HepG2 (cell line): ENCODE measurements around the gene RPL37. TPM values are rescaled to one million over a fixed set of nuclear protein-coding genes. Genes with fewer than 3 reads are reported as not detected.
A peak's percentile ranks its signal among the peaks of the same experiment; 100 is the strongest.

Source experiments
- ATAC-seq: fragments of 200-7000 bp; cut with Tn5 transposase; 3 replicates; pipeline ENCODE4 v1.9.1; 2020; ENCODE audit warnings: mild to moderate bottlenecking, moderate library complexity
- Bru-seq: library from RNA; stranded (reverse); fragments of 400-500 nt; gene quantifications from one replicate; lab custom pipeline; 2021; lab: Mats Ljungman, UMichigan
- BruChase-seq, 2 experiments: library from RNA; stranded (reverse); fragments of 400-500 nt; gene quantifications; one replicate each; lab custom pipeline; 2021; lab: Mats Ljungman, UMichigan
- BruUV-seq: library from RNA; stranded (reverse); fragments of 400-500 nt; replicated peaks from 2 replicates; lab custom pipeline; 2021; lab: Mats Ljungman, UMichigan
- CTCF ChIA-PET: fragments of 300-600 bp; formaldehyde crosslinking; extraction: SDS; loops from one replicate; lab custom pipeline; 2021; ENCODE audit warnings: low total read pairs, inconsistent platforms, low intra/inter-chr PET ratio; lab: Yijun Ruan, JAX
- POLR2A ChIA-PET: fragments of 350-600 bp; sonication (Branson Sonifier 250); formaldehyde crosslinking; loops from one replicate; lab custom pipeline; 2020; ENCODE audit warnings: antibody characterized with exemption, inconsistent platforms; lab: Yijun Ruan, JAX
- DNase-seq: peaks from one replicate; pipeline ENCODE4 v3.0.0-alpha.2; 2015; ENCODE audit warnings: low spot score
- FAIRE-seq: peaks from 3 replicates; lab custom pipeline; 2011; peaks lifted over from hg19 to GRCh38; lab: Jason Lieb, UNC
- H2AFZ ChIP-seq: one replicate; pipeline ENCODE4 v1.6.1; 2011; ENCODE audit warnings: low read length, inconsistent platforms
- H3K27ac ChIP-seq: fragments of 300-600 bp; 3 replicates; pipeline ENCODE4 v1.8.0; 2011; ENCODE audit warnings: mixed run types, mild to moderate bottlenecking, mixed read lengths, low read length, inconsistent platforms; ENCODE audit not compliant: insufficient read depth; ENCODE audit errors: extremely low read length
- H3K27me3 ChIP-seq, 2 experiments: fragments of 200-600 bp in 1 of 2; 2 replicates in 1 of 2; 3 replicates in 1 of 2; pipeline versions ENCODE4 v1.6.0 to v1.8.0; 2011; ENCODE audit warnings: low read length in 2 of 2, mild to moderate bottlenecking in 2 of 2, moderate library complexity in 2 of 2, inconsistent platforms in 1 of 2; ENCODE audit not compliant: insufficient read depth in 2 of 2, control insufficient read depth in 1 of 2
- H3K36me3 ChIP-seq, 2 experiments: fragments of 200-600 bp in 1 of 2; replicated peaks in 1 of 2; 2 replicates in 1 of 2; 3 replicates in 1 of 2; pipeline versions ENCODE4 v1.5.1 to v1.8.0; 2011; ENCODE audit warnings: low read length in 2 of 2, inconsistent platforms in 1 of 2; ENCODE audit not compliant: insufficient read depth in 2 of 2, control insufficient read depth in 1 of 2
- H3K4me1 ChIP-seq: 2 replicates; pipeline ENCODE4 v1.5.1; 2012; ENCODE audit warnings: low read length, inconsistent platforms; ENCODE audit not compliant: insufficient read depth
- H3K4me2 ChIP-seq: 2 replicates; pipeline ENCODE4 v1.6.0; 2011; ENCODE audit warnings: low read depth, low read length, inconsistent platforms
- H3K4me3 ChIP-seq, 3 experiments: fragments of 200-600 bp in 1 of 3; sonication (generic), shearing (Covaris generic) in 1 of 3; replicated peaks in 1 of 3; 2 replicates each; pipeline ENCODE4 v1.5.1; 2011 to 2016; ENCODE audit warnings: low read length in 3 of 3, inconsistent platforms in 2 of 3, low read depth in 2 of 3, mild to moderate bottlenecking in 2 of 3, control low read depth in 1 of 3, mixed read lengths in 1 of 3; ENCODE audit not compliant: insufficient read depth in 1 of 3
- H3K79me2 ChIP-seq: one replicate; pipeline ENCODE4 v1.6.1; 2011; ENCODE audit warnings: low read length, inconsistent platforms; ENCODE audit not compliant: insufficient read depth
- H3K9ac ChIP-seq: 2 replicates; pipeline ENCODE4 v1.6.0; 2011; ENCODE audit warnings: mild to moderate bottlenecking, low read depth, low read length, inconsistent platforms; ENCODE audit not compliant: insufficient read depth
- H3K9me3 ChIP-seq: 2 replicates; pipeline ENCODE4 v1.5.1; 2012; ENCODE audit warnings: mild to moderate bottlenecking, low read length
- H4K20me1 ChIP-seq: 2 replicates; pipeline ENCODE4 v1.6.0; 2011; ENCODE audit warnings: inconsistent platforms, mild to moderate bottlenecking, low read length, moderate library complexity; ENCODE audit not compliant: insufficient read depth
- HCFC1 ChIP-seq: fragments of 150-350 bp; IDR thresholded peaks from 2 replicates; pipeline ENCODE4 v1.6.1; 2014; ENCODE audit warnings: low read depth, low read length
- KDM2A ChIP-seq: sonication (generic); formaldehyde crosslinking; IDR thresholded peaks from 2 replicates; pipeline ENCODE4 v1.4.0; 2020; ENCODE audit warnings: low read depth, missing genetic modification reagents, borderline replicate concordance
- KLF13 ChIP-seq: sonication (generic); formaldehyde crosslinking; IDR thresholded peaks from 2 replicates; pipeline ENCODE4 v1.4.0; 2020; ENCODE audit warnings: mild to moderate bottlenecking, missing genetic modification reagents
- MLLT10 ChIP-seq: sonication (generic); formaldehyde crosslinking; IDR thresholded peaks from 2 replicates; pipeline ENCODE4 v1.4.0; 2020; ENCODE audit warnings: missing genetic modification reagents
- SNAPC2 ChIP-seq: sonication (generic); formaldehyde crosslinking; IDR thresholded peaks from 2 replicates; pipeline ENCODE4 v1.8.1; 2022; ENCODE audit warnings: mild to moderate bottlenecking, missing genetic modification reagents
- TFDP1 ChIP-seq: IDR thresholded peaks from 2 replicates; pipeline ENCODE4 v1.6.1; 2016; ENCODE audit warnings: missing compliant biosample characterization, missing genetic modification reagents, borderline replicate concordance
- ZNF124 ChIP-seq: sonication (generic); formaldehyde crosslinking; IDR thresholded peaks from 2 replicates; pipeline ENCODE4 v1.4.0; 2020; ENCODE audit warnings: missing genetic modification reagents
- ZNF207 ChIP-seq: fragments of 450-650 bp; IDR thresholded peaks from 2 replicates; pipeline ENCODE4 v1.6.1; 2016; ENCODE audit warnings: antibody characterized with exemption, borderline replicate concordance
- ZNF343 ChIP-seq: sonication (generic); formaldehyde crosslinking; IDR thresholded peaks from 2 replicates; pipeline ENCODE4 v1.4.0; 2020; ENCODE audit warnings: mild to moderate bottlenecking, missing genetic modification reagents
- ZNF362 ChIP-seq: sonication (generic); formaldehyde crosslinking; IDR thresholded peaks from 2 replicates; pipeline ENCODE4 v1.4.0; 2020; ENCODE audit warnings: missing genetic modification reagents, mild to moderate bottlenecking, borderline replicate concordance
- ZNF782 ChIP-seq: sonication (generic); formaldehyde crosslinking; IDR thresholded peaks from 2 replicates; pipeline ENCODE4 v1.4.0; 2020; ENCODE audit warnings: missing genetic modification reagents, mild to moderate bottlenecking, borderline replicate concordance
- WGBS: methylation state at CpG from one replicate; pipeline ENCODE4 v1.1.6; 2017; ENCODE audit warnings: low lambda C conversion rate; 5-methylcytosine and 5-hydroxymethylcytosine counted together
- in situ Hi-C: cut with HindIII; loops from 2 replicates; pipeline ENCODE4 v1.10.0; 2017; ENCODE audit warnings: low pct_unique_long_range_greater_than_20kb; ENCODE audit not compliant: extremely low pct_ligation_motif_present
- intact Hi-C: fragments of 100-400 bp; cut with micrococcal nuclease; formaldehyde crosslinking; loops from one replicate; pipeline ENCODE4 v1.10.0; 2022; ENCODE audit not compliant: unreplicated experiment
- long read RNA-seq, 2 experiments: library from RNA in 1 of 2; library from polyadenylated mRNA in 1 of 2; stranded (forward) in 1 of 2; unstranded in 1 of 2; transcript quantifications; one replicate each; pipeline ENCODE4 v2.0.0, GENCODE V29; 2019 to 2022
- polyA minus RNA-seq, 3 experiments: library from RNA; depleted of rRNA, polyadenylated mRNA; stranded (reverse); fragments of >200 nt; gene quantifications; 2 replicates each; pipeline ENCODE4 v1.2.3, GENCODE V29; 2011; ENCODE audit warnings: low replicate concordance in 1 of 3
- polyA plus RNA-seq, 8 experiments: library from polyadenylated mRNA; depleted of rRNA in 3 of 8; stranded (reverse) in 7 of 8; unstranded in 1 of 8; fragments of >200 nt; fragmentation: Illumina TruSeq in 4 of 8; extraction: Trizol in 4 of 8; gene quantifications; 2 replicates each; pipeline versions ENCODE4 v1.2.1 to v1.2.3, GENCODE V29; 2011 to 2016; ENCODE audit warnings: low read depth in 4 of 8, missing spikeins in 1 of 8, mixed read lengths in 1 of 8; ENCODE audit not compliant: insufficient read depth in 1 of 8
- total RNA-seq, 5 experiments: library from RNA; depleted of rRNA; stranded (reverse); fragments of >200 nt; fragmentation: Illumina TruSeq; extraction: Trizol; gene quantifications; 2 replicates each; pipeline ENCODE4 v1.2.3, GENCODE V29; 2016; ENCODE audit warnings: low read depth in 1 of 5

Gene RPL37
- 1,981 and 2,192 TPM in 2 replicates for total RNA-seq (2016; rRNA removed; fragmentation: Illumina TruSeq; extraction: Trizol)
- 3,324 and 3,542 TPM in 2 replicates for total RNA-seq (2016; cell fraction: cytosol; rRNA removed; fragmentation: Illumina TruSeq; extraction: Trizol; ENCODE audit: low read depth)
- 1,946 and 2,347 TPM in 2 replicates for total RNA-seq (2016; cell fraction: insoluble cytoplasmic fraction; rRNA removed; fragmentation: Illumina TruSeq; extraction: Trizol)
- total RNA-seq (2016; cell fraction: membrane; rRNA removed; fragmentation: Illumina TruSeq; extraction: Trizol): 4,900 and 5,247 TPM in 2 replicates
- total RNA-seq (2016; cell fraction: nucleus; rRNA removed; fragmentation: Illumina TruSeq; extraction: Trizol): 696 and 786 TPM in 2 replicates
- 3,367 and 3,734 TPM in 2 replicates for polyA plus RNA-seq (2011; rRNA removed)
- 216 and 299 TPM in 2 replicates for polyA plus RNA-seq (2011; cell fraction: cytosol; rRNA removed)
- polyA plus RNA-seq (2011; cell fraction: nucleus; rRNA removed): 168 and 341 TPM in 2 replicates
- polyA plus RNA-seq (2012): 2,075 and 2,920 TPM in 2 replicates
- polyA plus RNA-seq (2016; cell fraction: cytosol; fragmentation: Illumina TruSeq; extraction: Trizol; ENCODE audit: low read depth): 4,668 and 5,281 TPM in 2 replicates
- polyA plus RNA-seq (2016; cell fraction: insoluble cytoplasmic fraction; fragmentation: Illumina TruSeq; extraction: Trizol; ENCODE audit: low read depth): 2,672 and 2,701 TPM in 2 replicates
- 6,074 and 6,302 TPM in 2 replicates for polyA plus RNA-seq (2016; cell fraction: membrane; fragmentation: Illumina TruSeq; extraction: Trizol; ENCODE audit: low read depth)
- polyA plus RNA-seq (2016; cell fraction: nucleus; fragmentation: Illumina TruSeq; extraction: Trizol; ENCODE audit: insufficient read depth, low read depth): 1,552 and 1,570 TPM in 2 replicates
- 352 and 1,422 TPM in 2 replicates for polyA minus RNA-seq (2011; rRNA and poly(A)+ RNA removed; ENCODE audit: low replicate concordance)
- 513 and 618 TPM in 2 replicates for polyA minus RNA-seq (2011; cell fraction: cytosol; rRNA and poly(A)+ RNA removed)
- 284 and 353 TPM in 2 replicates for polyA minus RNA-seq (2011; cell fraction: nucleus; rRNA and poly(A)+ RNA removed)
- Bru-seq, nascent RNA: percentile 99 among the genes with signal in this experiment
- BruChase-seq, experiment 1, labeled RNA remaining after a 6-hour chase: percentile 96 among the genes with signal in this experiment
- BruChase-seq, experiment 2, labeled RNA remaining after a 2-hour chase: percentile 96 among the genes with signal in this experiment
- long read RNA-seq, experiment 1, full-length matches to known transcripts: 515 of 825 reads
- long read RNA-seq, experiment 1, partial matches to known transcripts: 269 of 825 reads
- long read RNA-seq, experiment 1, other reads (novel, unspliced or antisense): 41 of 825 reads
- long read RNA-seq, experiment 2, full-length matches to known transcripts: 1,423 of 3,604 reads
- long read RNA-seq, experiment 2, partial matches to known transcripts: 1,923 of 3,604 reads
- long read RNA-seq, experiment 2, other reads (novel, unspliced or antisense): 258 of 3,604 reads

- peak within 1 kb of the TSS; percentile 92 for H3K4me2 ChIP-seq
- peaks cover 39% of the 10 kb centered on the region for H4K20me1 ChIP-seq
- POLR2A ChIA-PET: interaction anchor here (1.0 to 1.5 kb wide), 8 partner anchors 10 to 1090 kb away, joined by 3 to 9 read pairs (median 3); partner anchors contain the start of genes FBXO4 and RIMOC1
- peak within 1 kb of the TSS; percentile 84 for H3K27ac ChIP-seq
- intact Hi-C loops (loop anchor here (1.0 to 2.0 kb wide), 3 partner anchors 37 to 80 kb away; partner anchors contain the start of genes PRKAA1 and TTC33), in situ Hi-C loops (loop anchor here (5.0 kb wide), 1 partner anchor 78 kb away; the partner anchor contains the start of gene TTC33)
- no peaks in the 10 kb centered on the region for H3K9me3 ChIP-seq
- WGBS: 10% methylated on average over 16 of the region's 61 CpGs
- peaks cover 27% of the 10 kb centered on the region for H3K79me2 ChIP-seq
- peaks cover 8 to 42% of the 10 kb centered on the region in 2 experiments for H3K36me3 ChIP-seq
- H3K27me3 ChIP-seq: no peaks in the 10 kb centered on the region; a peak in 1 of 5 replicates
- DNase-seq: peak; percentile 94
- CTCF ChIA-PET: no interaction called here
- peaks cover 46% of the 10 kb centered on the region for H3K4me1 ChIP-seq
- ATAC-seq: peak; percentile 98
- peak; percentile 80 for FAIRE-seq
- TSS peak; percentile 99 for BruUV-seq
- H3K9ac ChIP-seq: peak within 1 kb of the TSS; percentile 97
- peak within 1 kb of the TSS; percentile 75 for H2AFZ ChIP-seq
- peak within 1 kb of the TSS; percentile 61 to 82 (median 82) for H3K4me3 ChIP-seq
- TF ChIP-seq ZNF343 (CRISPR knock-in tag): no peak
- TF ChIP-seq TFDP1 (CRISPR knock-in tag): peak; percentile 89
- TF ChIP-seq ZNF124 (CRISPR knock-in tag): peak; percentile 94
- peak; percentile 84; the same call in 1 of the 2 replicates for TF ChIP-seq KLF13
- 0 out of 2 replicates have a peak, but pooled peaks have one; percentile 42 for TF ChIP-seq ZNF782 (CRISPR knock-in tag)
- TF ChIP-seq HCFC1: peak; percentile 82
- peak; percentile 42 for TF ChIP-seq ZNF362 (CRISPR knock-in tag)
- TF ChIP-seq ZNF207: no peak
- TF ChIP-seq MLLT10 (CRISPR knock-in tag): no peak
- peak; percentile 98 for TF ChIP-seq KDM2A (CRISPR knock-in tag)
- no peak; the same call in 1 of the 2 replicates for TF ChIP-seq SNAPC2 (CRISPR knock-in tag)
These were observed at the start of gene RPL37 for GRCh38 chr5:40834849-40835787. Gene RPL37, minus strand, starts transcription at chr5:40835222. Its CDS starts 37 bp downstream, at chr5:40835185.
